Lower leg skin (tissue), 4 donors: ENCODE results near the gene WWTR1. TPM values are rescaled to one million over a fixed set of nuclear protein-coding genes. Genes with fewer than 3 reads are reported as not detected.

ENCODE experiments used
- DNase-seq, 2 donors: peaks; one replicate each; pipeline ENCODE4 v3.0.0-alpha.2; 2019; ENCODE audit warnings: low spot score in 2 of 2
- H3K4me3 ChIP-seq: fragments of 200-600 bp; sonication (generic); 2 replicates; pipeline ENCODE4 v1.5.1; 2017; ENCODE audit warnings: mild to moderate bottlenecking, low read depth; ENCODE audit not compliant: poor library complexity, severe bottlenecking
- CTCF ChIP-seq, 3 donors: fragments of 450-650 bp; IDR thresholded peaks; one replicate each; pipeline ENCODE4 v1.5.1; 2016; ENCODE audit warnings: antibody characterized with exemption in 3 of 3, mild to moderate bottlenecking in 3 of 3, moderate library complexity in 2 of 3
- POLR2A ChIP-seq, 2 donors: fragments of 450-650 bp; IDR thresholded peaks; one replicate each; pipeline ENCODE4 v1.6.1; 2016 to 2017; ENCODE audit warnings: antibody characterized with exemption in 2 of 2, mild to moderate bottlenecking in 1 of 2, moderate library complexity in 1 of 2
- WGBS, 2 donors: methylation state at CpG; one replicate each; pipeline ENCODE4 v1.1.5; 2018; 5-methylcytosine and 5-hydroxymethylcytosine counted together
- intact Hi-C: fragments of 100-400 bp; cut with DNase I; formaldehyde crosslinking; loops from one replicate; pipeline ENCODE4 v1.15.0; 2023; ENCODE audit warnings: low total_unique reads
- total RNA-seq, 4 donors: library from RNA; depleted of rRNA; stranded (reverse); fragments of >200 nt; gene quantifications; one replicate each; pipeline ENCODE4 v1.1.0, GENCODE V29; 2016

The WWTR1 gene
- total RNA-seq, 4 donors from 2014 or later, result 52.4 to 78.1 (median 56.1) TPM

GRCh38 chr3:149511040-149511626, 146.7 kb downstream of the WWTR1 start:
- TF ChIP-seq CTCF (IDR thresholded peaks at IDR 0.05), result no peak
- TF ChIP-seq POLR2A (IDR thresholded peaks at IDR 0.05), result no peak
- no peak overlapping the region for H3K4me3 ChIP-seq
- 76 to 81% methylated on average over 3 of the region's 3 CpGs for WGBS, 2 donors
- intact Hi-C loops, result no loop called here
- no peak for DNase-seq

- DNase-seq, result no peak
- TF ChIP-seq CTCF (IDR thresholded peaks at IDR 0.05) (no peak), POLR2A (IDR thresholded peaks at IDR 0.05) (no peak)
- intact Hi-C loops, result no loop called here
- H3K4me3 ChIP-seq, result no peak overlapping the region
- 90 to 91% methylated on average over 3 of the region's 3 CpGs for WGBS, 2 donors
Measured at GRCh38 chr3:149510480-149510879, 147.3 kb downstream of the WWTR1 start.

- 86 to 87% methylated on average over 3 of the region's 3 CpGs for WGBS, 2 donors
- intact Hi-C loops, result no loop called here
- no peak for DNase-seq
Measured at GRCh38 chr3:149509526-149509925, 148.3 kb downstream of the WWTR1 start.

GRCh38 chr3:149507491-149508324, 150.1 kb downstream of the WWTR1 start:
- intact Hi-C loops, result no loop called here
- DNase-seq, result no peak
- TF ChIP-seq CTCF (IDR thresholded peaks at IDR 0.05) (no peak), POLR2A (IDR thresholded peaks at IDR 0.05) (no peak)
- WGBS, 2 donors, result 34 to 42% methylated on average over 14 of the region's 14 CpGs
- no peak overlapping the region for H3K4me3 ChIP-seq

More at GRCh38 chr3:149509526-149509925, 148.3 kb downstream of the WWTR1 start:
- TF ChIP-seq CTCF (IDR thresholded peaks at IDR 0.05) (no peak), POLR2A (IDR thresholded peaks at IDR 0.05) (no peak)
- H3K4me3 ChIP-seq, result no peak overlapping the region

GRCh38 chr3:149506965-149507364, 150.9 kb downstream of the WWTR1 start:
- TF ChIP-seq CTCF (IDR thresholded peaks at IDR 0.05) (no peak), POLR2A (IDR thresholded peaks at IDR 0.05) (no peak)
- DNase-seq, result no peak
- WGBS, 2 donors, result 17 to 33% methylated on average over 2 of the region's 2 CpGs
- no peak overlapping the region for H3K4me3 ChIP-seq
- intact Hi-C loops, result no loop called here
